ENCODE measurements around the gene KLK8. TPM values are rescaled to one million over a fixed set of nuclear protein-coding genes. Genes with fewer than 3 reads are reported as not detected.

Gene KLK8
- total and polyA plus RNA-seq, 7 donors = not detected

DNA sequence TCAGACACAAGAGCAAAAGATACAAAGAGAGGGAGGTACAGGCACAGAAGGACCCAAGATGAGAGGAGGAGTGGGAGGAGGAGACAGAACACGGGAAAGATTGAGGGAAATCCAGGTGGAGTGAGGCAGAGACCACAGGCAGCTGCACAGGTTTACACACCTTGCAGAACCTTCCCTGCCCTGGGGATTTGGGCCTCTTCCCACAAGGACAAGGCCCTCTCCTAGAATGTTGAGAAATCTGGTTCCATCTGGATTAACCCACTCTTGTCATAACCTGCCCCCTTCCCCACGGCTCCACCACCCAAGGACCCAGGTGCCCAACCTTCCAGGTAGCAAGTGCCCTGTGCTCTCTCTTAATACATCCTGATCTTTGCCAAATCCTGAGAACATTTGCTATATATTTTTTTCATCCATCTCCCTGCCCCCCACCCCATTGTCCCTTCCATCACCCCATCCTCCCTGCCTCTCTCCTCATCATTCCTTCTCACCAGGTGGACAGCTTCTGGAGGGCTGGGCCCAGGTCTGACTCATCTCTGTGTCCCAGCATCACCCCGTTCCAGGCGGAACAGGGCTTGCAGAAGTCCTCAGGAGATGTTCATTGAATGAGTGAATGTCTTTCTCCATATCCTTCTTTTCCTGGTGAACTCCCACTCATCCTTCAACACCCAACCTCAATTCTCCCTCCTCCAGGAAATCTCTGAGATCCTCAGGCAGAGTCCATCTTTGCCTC lies 8.8 kb upstream of the KLK8 start:
- DNase-seq = peak; percentile 20
- intact Hi-C loops (cut with DNase I) = no loop called here

DNA sequence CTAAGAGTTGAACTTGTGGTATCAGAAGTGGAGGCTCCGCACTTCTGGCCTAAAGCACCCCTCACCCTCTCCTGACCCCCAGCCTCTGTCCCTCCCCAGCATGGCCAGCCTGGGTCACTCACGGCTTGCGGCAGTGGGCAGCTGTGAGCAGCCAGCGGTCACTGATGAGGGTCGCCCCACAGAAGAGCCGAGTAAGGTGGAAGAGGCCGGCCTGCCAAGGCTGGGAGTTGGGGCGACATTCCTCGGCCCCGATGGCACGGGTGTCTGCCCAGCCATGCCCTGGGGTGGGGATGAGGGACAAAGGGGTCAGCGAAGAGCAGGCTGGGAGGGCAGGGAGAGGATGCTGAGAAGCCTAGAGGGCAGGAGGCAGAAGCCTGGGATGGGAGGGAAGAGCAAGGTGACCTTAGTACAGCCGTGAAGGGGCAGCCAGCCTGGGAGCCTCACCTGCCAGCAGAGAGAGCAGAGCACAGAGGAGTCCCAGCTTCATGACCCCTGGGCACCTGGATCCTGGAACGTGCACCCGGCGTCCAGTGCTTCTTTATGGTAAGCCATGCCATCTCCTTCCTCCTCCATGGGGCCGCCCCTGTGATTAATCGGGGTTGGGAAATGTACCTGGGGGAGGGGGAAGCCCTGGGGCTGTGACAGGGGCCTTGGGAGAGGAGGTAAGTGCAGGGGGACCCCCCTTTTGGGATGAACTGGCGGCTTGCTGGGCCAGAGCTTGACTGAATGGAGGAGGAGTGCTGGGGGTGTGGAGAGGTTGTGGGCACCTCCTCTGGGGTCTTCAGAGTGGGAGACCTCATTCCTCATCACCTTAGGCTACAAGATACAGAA lies 7.9 kb upstream of the KLK8 start:
- WGBS, 2 donors = 72 to 74% methylated on average over 19 of the region's 19 CpGs
- Histone ChIP-seq H3K27me3 (peaks cover 0 to 55% (median 21%) of the 10 kb centered on the region in 3 donors), H3K4me1 (no peaks in the 10 kb centered on the region), H3K9me3 (no peaks in the 10 kb centered on the region), H3K36me3 (no peaks in the 10 kb centered on the region), H3K4me3 (no peak overlapping the region), H3K27ac (no peak overlapping the region)
- intact Hi-C loops (cut with DNase I) = no loop called here
- TF ChIP-seq, protein P1, sequence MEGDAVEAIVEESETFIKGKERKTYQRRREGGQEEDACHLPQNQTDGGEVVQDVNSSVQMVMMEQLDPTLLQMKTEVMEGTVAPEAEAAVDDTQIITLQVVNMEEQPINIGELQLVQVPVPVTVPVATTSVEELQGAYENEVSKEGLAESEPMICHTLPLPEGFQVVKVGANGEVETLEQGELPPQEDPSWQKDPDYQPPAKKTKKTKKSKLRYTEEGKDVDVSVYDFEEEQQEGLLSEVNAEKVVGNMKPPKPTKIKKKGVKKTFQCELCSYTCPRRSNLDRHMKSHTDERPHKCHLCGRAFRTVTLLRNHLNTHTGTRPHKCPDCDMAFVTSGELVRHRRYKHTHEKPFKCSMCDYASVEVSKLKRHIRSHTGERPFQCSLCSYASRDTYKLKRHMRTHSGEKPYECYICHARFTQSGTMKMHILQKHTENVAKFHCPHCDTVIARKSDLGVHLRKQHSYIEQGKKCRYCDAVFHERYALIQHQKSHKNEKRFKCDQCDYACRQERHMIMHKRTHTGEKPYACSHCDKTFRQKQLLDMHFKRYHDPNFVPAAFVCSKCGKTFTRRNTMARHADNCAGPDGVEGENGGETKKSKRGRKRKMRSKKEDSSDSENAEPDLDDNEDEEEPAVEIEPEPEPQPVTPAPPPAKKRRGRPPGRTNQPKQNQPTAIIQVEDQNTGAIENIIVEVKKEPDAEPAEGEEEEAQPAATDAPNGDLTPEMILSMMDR (IDR thresholded peaks at IDR 0.05) = no peak
- TF ChIP-seq POLR2A (IDR thresholded peaks at IDR 0.05) (no peak), EP300 (IDR thresholded peaks at IDR 0.05) (no peak), POLR2AphosphoS5 (IDR thresholded peaks at IDR 0.05) (no peak)
- peak; percentile 44 for DNase-seq

More for the DNA sequence above, 8.8 kb upstream of the KLK8 start:
- no peak overlapping the region for H3K4me3 ChIP-seq
- no peaks in the 10 kb centered on the region for H3K9me3 ChIP-seq
- whole genome bisulfite sequencing, 2 donors = 60 to 78% methylated on average over 4 of the region's 4 CpGs
- peaks cover 0 to 64% (median 30%) of the 10 kb centered on the region in 3 donors for H3K27me3 ChIP-seq
- no peaks in the 10 kb centered on the region for H3K4me1 ChIP-seq
- no peaks in the 10 kb centered on the region for H3K36me3 ChIP-seq
- TF ChIP-seq POLR2A (IDR thresholded peaks at IDR 0.05) = no peak
- no peak for TF ChIP-seq EP300 (IDR thresholded peaks at IDR 0.05)
- no peak for TF ChIP-seq POLR2AphosphoS5 (IDR thresholded peaks at IDR 0.05)
- TF ChIP-seq, protein P1 (IDR thresholded peaks at IDR 0.05) = no peak
- no peak overlapping the region for H3K27ac ChIP-seq

DNA sequence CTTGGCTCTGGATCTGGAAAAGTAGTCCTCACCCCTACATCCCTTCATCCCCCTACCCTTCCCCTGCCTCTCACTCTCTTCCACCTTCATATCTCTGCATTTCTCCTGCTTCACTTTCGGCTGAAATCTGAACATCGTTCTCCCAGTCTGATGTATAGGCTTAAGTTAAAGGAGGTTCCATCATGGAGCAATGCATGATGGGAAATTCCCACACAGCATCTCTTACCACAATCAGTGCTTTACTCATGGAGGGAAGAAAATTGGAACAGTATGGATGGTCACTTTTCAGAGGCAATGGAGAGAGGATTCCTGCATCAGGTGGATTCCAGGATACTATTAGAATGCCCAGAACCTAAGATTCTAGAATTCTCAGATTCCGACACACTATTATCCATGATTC lies 6.1 kb upstream of the KLK8 start:
- no peak overlapping the region for H3K4me3 ChIP-seq
- 76 to 85% methylated on average over 3 of the region's 3 CpGs for WGBS, 2 donors
- no peaks in the 10 kb centered on the region for H3K4me1 ChIP-seq
- no peaks in the 10 kb centered on the region for H3K9me3 ChIP-seq
- DNase-seq = no peak
- H3K27ac ChIP-seq = no peak overlapping the region
- intact Hi-C loops (cut with DNase I) = no loop called here
- no peaks in the 10 kb centered on the region for H3K36me3 ChIP-seq
- peaks cover 0 to 53% (median 30%) of the 10 kb centered on the region in 3 donors for H3K27me3 ChIP-seq
- no peak for TF ChIP-seq POLR2A (IDR thresholded peaks at IDR 0.05)
- TF ChIP-seq POLR2AphosphoS5 (IDR thresholded peaks at IDR 0.05) = no peak
- no peak for TF ChIP-seq EP300 (IDR thresholded peaks at IDR 0.05)
- TF ChIP-seq, protein P1 (IDR thresholded peaks at IDR 0.05) = no peak

DNA sequence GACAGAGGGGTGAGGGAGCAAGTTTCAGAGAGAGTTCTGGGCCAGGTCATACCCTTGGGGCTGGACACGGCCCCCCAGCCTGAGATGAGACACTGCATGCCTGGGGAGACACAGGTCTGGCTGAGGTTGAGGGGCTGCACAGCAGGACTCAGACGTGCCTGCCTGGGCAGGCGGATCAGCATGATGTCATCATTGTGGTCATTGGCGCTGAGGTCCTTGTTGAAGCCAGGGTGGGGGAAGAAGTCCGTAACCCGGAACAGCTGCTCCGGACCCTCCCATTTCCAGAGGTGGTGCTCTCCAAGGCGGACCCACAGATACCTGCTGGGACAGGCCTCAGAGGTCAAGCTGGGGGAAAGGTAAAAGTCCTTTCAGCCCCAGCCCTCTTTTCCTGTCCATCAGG lies 5.0 kb upstream of the KLK8 start:
- H3K4me1 ChIP-seq = no peaks in the 10 kb centered on the region
- TF ChIP-seq POLR2A (IDR thresholded peaks at IDR 0.05) (no peak), EP300 (IDR thresholded peaks at IDR 0.05) (no peak), POLR2AphosphoS5 (IDR thresholded peaks at IDR 0.05) (no peak)
- TF ChIP-seq, protein P1 (IDR thresholded peaks at IDR 0.05) = no peak
- intact Hi-C loops (cut with DNase I) = no loop called here
- no peaks in the 10 kb centered on the region for H3K36me3 ChIP-seq
- no peak overlapping the region for H3K4me3 ChIP-seq
- 43 to 59% methylated on average over 8 of the region's 8 CpGs for WGBS, 2 donors
- no peaks in the 10 kb centered on the region for H3K9me3 ChIP-seq
- DNase-seq = peak; percentile 38
- peaks cover 0 to 60% (median 39%) of the 10 kb centered on the region in 3 donors for H3K27me3 ChIP-seq
- no peak overlapping the region for H3K27ac ChIP-seq

Measured in sigmoid colon (tissue), 7 donors.